Measurements from ENCODE around the gene ZNF324.
"Not testable (repeated sequence)": the region's sequence is repeated elsewhere in the genome, so short reads cannot be mapped to it uniquely, and the experiment has no call there.

The ZNF324 gene

DNA sequence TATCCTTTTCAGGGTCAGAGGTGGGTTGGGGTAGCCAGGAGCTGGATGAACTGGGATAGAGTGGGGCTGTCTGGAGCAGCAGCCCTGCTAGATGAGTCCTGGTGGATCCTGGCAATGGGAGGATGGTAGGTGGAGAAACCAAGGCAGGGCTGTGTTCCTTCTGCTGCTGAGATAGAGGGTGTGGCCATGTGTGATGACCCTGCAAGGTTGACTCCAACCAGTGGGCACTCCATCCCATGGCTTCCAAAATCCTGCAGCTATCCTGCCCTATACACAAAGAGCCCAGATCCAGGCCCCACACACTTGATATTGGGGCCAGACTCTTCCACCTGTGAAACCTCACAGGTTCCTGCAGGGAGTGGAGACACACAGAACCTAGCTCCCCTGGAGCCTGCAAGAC, 6.9 kb downstream of the ZNF324 start:
- ATAC-seq = no peak

GRCh38 chr19:58474291-58474996, 7.6 kb downstream of the ZNF324 start:
- ATAC-seq = no peak

- peak; percentile 1 for ATAC-seq
These were observed 8.3 kb downstream of the ZNF324 start for GRCh38 chr19:58474997-58475713.

DNA sequence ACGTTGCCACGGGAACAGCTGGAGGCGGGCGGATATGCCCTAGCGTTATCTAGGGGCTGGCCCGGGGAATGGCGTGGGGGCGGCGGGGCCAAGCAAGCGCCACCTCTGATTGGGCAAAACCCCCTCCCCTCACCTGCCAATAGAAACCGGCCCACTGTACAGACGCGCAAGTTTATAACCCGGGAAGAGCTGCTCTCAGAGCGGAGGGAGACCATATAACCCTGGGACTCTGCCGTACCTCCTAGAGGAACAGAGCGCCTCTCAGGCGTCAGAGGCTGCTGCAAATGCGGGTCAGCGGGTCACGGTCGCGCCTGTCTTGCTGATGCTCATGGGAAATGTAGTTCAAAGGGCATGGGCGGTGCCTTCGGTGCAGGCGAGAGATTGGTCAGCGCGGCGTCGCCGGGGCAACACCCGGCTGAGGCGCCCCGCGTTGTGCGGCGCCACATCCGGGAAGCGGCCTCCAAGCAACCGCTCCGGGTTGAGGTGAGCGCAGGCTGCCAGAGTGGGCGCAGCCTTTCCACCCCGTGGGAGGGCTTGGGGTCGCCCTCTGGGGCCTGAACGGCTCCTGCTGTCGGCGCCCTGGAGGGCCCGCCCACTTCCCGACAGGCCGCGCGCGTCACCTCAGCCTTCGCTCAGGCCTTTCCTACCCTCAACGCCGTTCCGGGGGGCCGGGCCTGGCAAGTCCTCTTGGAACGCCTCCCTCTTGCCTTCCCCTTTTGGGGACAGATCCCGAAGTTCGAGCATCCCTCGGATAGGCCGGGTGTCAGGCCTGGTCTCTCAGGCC, 9.0 kb downstream of the ZNF324 start, which contains the start of gene ZNF446:
ZNF446 (plus strand) TSS at position 639 of the 784 bp plus-strand sequence. CDS start 867 bp downstream, outside the sequence.
- ATAC-seq = peak; percentile 89 to 92

GRCh38 chr19:58476498-58477015, 9.7 kb downstream of the ZNF324 start:
- no peak for ATAC-seq

GRCh38 chr19:58477130-58477529, 10.2 kb downstream of the ZNF324 start:
- ATAC-seq = no peak

DNA sequence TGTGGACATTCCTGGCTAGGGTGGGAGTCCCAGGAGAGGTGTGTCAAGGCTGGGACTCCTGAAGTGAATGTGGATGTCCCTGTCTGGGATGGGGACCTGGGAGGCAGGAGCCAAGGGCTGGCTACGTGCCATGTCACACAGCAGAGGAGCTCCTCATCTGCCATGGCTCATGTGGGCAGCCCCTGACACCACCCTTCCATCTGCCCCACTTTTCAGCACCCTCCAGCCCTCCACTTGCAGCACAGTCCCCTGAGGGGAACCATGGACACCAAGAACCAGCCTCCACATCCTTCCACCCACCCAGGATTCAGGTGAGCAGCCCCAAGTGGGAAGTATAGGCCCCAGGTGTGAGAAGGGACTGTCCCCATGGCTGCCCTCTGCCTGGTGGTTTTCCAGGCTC, 11.0 kb downstream of the ZNF324 start:
- ATAC-seq = no peak

- no peak for ATAC-seq
These were observed 12.4 kb downstream of the ZNF324 start for GRCh38 chr19:58479303-58479702.

GRCh38 chr19:58479736-58480480, 13.0 kb downstream of the ZNF324 start:
- no peak for ATAC-seq

DNA sequence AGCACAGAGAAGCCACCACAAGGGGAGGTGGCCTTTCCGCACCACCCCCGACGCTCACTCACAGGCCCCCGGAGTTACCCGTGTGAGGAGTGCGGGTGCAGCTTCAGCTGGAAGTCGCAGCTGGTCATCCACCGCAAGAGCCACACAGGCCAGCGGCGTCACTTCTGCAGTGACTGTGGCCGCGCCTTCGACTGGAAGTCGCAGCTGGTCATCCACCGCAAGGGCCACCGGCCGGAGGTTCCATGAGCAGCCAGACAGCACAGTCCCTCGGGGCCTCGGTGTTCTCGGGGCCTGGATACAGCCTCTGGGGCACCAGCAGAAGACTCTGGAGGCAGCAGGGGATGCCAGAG, 13.6 kb downstream of the ZNF324 start:
- no peak for ATAC-seq

- ATAC-seq = no peak
These were observed 14.0 kb downstream of the ZNF324 start for GRCh38 chr19:58480831-58481230.

DNA sequence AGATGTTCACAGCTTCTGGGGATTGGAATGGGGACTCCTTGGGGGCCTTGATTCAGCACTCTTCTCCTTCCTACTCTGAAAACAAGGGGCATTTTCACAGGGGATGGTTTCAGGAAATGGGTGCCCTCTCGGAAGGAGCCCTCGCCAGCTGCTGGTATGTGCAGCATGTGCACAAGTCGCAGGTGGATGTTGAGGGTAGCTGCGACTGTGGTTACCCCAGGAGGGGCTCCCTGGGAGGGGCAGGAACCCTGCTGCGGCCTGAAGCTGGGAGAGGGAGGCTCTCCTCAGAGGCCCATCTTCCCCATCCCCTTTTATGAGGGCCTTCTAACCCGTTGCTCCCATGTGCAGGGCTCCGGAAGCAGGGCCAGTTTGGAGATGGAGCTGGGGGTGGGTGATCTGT, 15.5 kb downstream of the ZNF324 start:
- no peak for ATAC-seq

DNA sequence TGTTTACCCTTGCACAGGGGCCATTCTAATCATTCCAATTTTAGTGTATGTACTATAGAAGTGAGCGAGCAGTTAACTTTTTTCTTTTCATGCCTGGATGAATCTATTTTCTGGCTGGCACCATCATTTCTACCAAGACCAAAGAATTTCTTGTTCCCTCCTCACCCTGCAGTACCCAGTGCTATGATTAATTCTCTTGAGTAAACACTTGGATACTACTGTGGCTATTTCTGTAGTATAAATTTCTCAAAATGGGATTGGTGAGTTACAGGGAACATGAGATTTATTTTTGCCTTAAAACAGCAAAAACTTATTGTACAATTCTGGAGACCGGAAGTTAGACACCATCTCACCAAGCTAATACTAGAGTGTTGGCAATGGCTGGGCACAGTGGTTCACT, 16.9 kb downstream of the ZNF324 start:
- no peak for ATAC-seq

DNA sequence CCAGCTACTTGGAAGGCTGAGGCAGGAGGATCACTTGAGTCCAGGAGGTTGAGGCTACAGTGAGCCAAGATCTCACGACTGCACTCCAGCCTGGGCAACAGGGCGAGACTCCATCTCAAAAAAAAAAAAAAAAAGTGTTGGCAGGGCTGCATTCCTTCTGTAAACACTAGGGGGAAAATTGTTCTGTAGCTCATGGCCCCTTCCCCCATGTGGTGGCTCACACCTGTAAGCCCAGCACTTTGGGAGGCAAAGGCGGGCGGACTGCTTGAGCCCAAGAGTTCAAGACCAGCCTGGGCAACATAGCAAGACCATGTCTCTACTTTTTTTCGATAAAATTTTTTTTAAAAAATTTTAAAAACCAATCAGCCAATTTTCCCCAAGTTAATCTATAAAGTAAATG, 17.5 kb downstream of the ZNF324 start:
- not testable (repeated sequence) for ATAC-seq

GRCh38 chr19:58491393-58491792, 24.5 kb downstream of the ZNF324 start:
- no peak for ATAC-seq

DNA sequence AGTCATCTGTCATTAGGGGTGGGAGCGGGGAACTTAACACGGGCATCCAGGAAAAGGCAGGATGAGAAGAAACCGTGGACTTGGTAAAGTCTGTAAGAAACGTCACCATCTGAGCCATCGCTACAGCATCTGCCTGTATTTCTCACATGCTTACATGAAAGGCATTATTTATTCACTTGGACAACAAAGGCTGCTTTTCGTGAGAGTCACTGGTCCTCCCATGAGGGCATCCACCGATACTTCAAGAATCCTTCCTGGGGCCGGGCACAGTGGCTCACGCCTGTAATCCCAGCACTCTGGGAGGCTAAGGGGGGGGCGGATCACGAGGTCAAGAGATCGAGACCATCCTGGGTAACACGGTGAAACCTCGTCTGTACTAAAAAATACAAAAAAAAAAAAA, 25.4 kb downstream of the ZNF324 start:
- ATAC-seq = no peak

GRCh38 chr19:58497634-58498170, 30.8 kb downstream of the ZNF324 start:
- no peak for ATAC-seq

- no peak for ATAC-seq
These were observed 31.6 kb downstream of the ZNF324 start for GRCh38 chr19:58498316-58499020.

DNA sequence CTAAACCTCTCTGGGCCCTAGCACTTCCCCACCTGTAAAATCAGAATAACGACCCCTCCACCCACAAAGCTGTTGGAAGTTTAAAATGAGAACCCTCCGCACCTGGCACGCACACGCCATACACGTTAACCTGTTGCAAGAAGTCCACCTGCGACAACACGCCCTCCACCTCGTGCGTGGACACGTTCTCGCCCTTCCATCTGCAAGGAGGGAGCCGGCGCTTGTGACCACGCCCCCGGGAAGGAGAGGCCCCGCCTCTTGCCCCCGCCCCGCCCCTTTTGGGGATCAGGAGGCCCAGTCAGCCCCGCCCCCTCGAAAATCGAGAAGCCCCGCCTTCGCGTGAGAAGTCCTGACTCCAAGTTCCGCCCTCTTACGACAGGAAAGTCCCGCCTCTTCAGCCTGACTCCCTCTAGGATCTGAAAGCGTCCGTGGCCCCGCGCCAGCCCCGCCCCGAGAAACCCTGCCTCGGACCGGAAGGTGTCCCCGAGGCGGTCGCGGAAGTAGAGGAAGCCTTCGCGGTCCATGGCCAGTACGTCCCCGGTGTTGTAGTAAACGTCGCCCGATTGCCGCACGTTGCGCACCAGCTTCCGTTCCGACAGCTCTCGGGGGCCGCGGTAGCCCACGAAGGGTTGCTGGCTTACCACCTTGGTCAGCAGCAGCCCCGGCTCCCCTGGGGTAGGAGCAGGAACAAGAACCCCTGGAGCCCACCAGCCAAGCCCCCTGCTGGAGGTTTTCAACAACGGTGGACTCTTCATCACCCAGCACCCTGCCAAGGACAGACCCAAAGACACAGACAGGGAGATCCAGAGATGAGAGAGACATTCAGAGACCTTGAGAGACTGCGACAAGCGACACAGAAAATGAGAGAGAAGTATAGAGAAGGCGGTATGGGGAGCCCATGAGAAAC, 32.4 kb downstream of the ZNF324 start:
- ATAC-seq = peak; percentile 98 to 99

GRCh38 chr19:58500242-58500641, 33.4 kb downstream of the ZNF324 start:
- ATAC-seq = no peak
